Adrenal gland (tissue), 5 donors: ENCODE data around the gene TNFRSF4.

Source experiments
- POLR2A ChIP-seq, 2 donors: fragments of 450-650 bp; IDR thresholded peaks; one replicate each; pipeline ENCODE4 v1.6.1; 2017; ENCODE audit warnings: antibody characterized with exemption in 2 of 2, mild to moderate bottlenecking in 2 of 2, moderate library complexity in 1 of 2
- TF ChIP-seq, protein P1 (sequence below), 6 experiments: fragments of 450-650 bp in 4 of 6; fragments of 200-600 bp in 2 of 6; sonication (generic) in 1 of 6; IDR thresholded peaks; 1 replicate in 5 of 6; 2 replicates in 1 of 6; pipeline versions ENCODE4 v1.5.1 to v1.8.0; 2016 to 2021; ENCODE audit warnings: antibody characterized with exemption in 6 of 6, mild to moderate bottlenecking in 2 of 6, moderate library complexity in 1 of 6
- donor health status: DM: no; HTN: no; CAD: no.

DNA sequence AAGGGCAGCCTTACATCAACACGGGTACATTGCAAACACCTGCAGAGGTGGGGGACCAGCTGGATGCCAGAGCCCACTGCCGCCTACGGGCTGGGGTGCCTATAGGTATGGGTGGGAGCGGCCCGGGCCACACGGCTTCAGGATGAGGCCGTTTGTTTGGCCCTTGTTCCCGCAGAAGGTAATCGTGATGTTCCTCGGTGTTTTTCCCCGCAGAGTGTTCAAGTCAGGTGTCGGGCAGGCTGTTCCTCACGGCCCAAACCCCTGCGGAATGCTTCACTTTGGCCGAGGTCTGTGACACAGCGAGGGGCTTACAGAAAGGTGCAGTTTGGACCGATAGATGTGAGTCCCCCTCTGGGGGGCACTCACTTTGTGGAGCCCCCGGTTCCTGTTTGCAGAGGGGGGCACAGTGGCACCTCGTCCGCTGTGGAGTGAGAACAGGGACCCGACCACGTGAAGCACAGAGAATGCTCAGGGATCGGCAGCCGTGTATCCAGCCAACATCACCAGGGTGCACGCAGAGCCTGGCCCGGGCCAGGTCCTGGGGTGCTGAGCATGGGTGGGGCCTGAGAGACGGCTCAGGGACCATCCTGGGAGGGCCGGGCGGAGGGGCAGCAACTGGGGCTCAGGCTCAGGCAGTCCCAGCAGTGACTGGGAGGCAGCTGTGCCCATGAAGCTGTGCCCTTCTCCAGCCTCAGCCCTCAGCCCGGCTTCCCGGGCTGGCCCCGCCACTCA, 40.7 kb downstream of the TNFRSF4 start:
- TF ChIP-seq, protein P1, sequence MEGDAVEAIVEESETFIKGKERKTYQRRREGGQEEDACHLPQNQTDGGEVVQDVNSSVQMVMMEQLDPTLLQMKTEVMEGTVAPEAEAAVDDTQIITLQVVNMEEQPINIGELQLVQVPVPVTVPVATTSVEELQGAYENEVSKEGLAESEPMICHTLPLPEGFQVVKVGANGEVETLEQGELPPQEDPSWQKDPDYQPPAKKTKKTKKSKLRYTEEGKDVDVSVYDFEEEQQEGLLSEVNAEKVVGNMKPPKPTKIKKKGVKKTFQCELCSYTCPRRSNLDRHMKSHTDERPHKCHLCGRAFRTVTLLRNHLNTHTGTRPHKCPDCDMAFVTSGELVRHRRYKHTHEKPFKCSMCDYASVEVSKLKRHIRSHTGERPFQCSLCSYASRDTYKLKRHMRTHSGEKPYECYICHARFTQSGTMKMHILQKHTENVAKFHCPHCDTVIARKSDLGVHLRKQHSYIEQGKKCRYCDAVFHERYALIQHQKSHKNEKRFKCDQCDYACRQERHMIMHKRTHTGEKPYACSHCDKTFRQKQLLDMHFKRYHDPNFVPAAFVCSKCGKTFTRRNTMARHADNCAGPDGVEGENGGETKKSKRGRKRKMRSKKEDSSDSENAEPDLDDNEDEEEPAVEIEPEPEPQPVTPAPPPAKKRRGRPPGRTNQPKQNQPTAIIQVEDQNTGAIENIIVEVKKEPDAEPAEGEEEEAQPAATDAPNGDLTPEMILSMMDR (IDR thresholded peaks at IDR 0.05) = no peak
- TF ChIP-seq POLR2A (IDR thresholded peaks at IDR 0.05) = no peak
